Fibroblast of pulmonary artery (primary cell): ENCODE results near the gene QDPR.
"Not testable (repeated sequence)": the region's sequence is repeated elsewhere in the genome, so short reads cannot be mapped to it uniquely, and the experiment has no call there.

Experiments
- DNase-seq: peaks from one replicate; pipeline ENCODE4 v3.0.0-alpha.2; 2010; ENCODE audit warnings: low read depth
- H3K4me3 ChIP-seq: replicated peaks from 2 replicates; pipeline ENCODE4 v1.5.1; 2011; ENCODE audit warnings: low read depth, mild to moderate bottlenecking, control low read depth, low read length, moderate library complexity
- CTCF ChIP-seq: IDR thresholded peaks from 2 replicates; pipeline ENCODE4 v1.5.1; 2011; ENCODE audit warnings: mild to moderate bottlenecking, control low read depth, low read length, inconsistent platforms; ENCODE audit errors: missing control alignments

The QDPR gene

DNA sequence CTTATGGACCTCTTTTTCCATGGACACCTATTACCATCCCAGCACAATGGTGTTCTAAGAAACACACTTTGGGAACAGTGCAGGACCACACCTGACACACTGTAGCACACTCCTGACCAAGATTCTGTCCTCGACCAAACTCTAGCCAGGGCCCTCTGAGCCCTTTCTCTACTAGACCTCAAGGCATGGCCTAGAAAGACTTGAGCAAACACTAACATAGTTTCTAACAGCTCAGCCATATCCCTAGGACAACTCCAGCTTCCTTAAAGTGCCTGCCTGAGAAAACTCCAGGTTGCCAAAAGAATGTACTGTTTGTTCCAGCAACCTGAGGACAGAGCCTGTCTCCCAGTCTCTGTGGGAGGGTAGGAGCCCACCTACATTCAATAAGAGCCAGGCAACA lies 48.3 kb downstream of the QDPR start:
- DNase-seq = no peak
- no peak for TF ChIP-seq CTCF
- H3K4me3 ChIP-seq = no peak overlapping the region

DNA sequence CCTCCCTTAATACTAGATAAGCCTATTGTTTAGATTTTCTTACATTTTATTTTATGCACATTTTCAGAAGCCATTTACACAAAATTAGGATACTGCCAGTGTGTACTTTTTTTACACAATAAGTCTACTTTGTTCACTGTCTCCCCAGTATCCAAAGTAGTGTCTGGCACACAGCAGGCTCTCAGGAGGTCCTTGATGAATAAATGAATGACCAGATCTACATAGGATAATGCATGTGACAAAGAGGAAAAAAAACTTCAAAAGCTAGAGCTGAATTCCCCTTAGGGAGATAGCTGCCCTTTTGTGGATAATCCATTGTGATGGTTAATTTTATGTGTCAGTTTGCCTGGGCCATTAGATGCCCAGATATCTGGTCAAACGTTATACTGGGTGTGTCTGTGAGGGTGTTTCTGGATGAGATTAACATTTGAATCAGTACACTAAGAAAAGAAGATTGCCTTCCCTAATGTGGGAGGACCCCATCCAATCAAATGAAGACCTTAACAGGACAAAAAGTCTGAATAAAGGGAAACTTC lies 61.6 kb downstream of the QDPR start:
- no peak for TF ChIP-seq CTCF
- H3K4me3 ChIP-seq = no peak overlapping the region
- no peak for DNase-seq

- H3K4me3 ChIP-seq = no peak overlapping the region
- peak; percentile 78 for DNase-seq
- TF ChIP-seq CTCF = no peak
These were observed 63.2 kb downstream of the QDPR start for GRCh38 chr4:17448689-17449088.

- TF ChIP-seq CTCF = peak; percentile 88
- peak; percentile 88 for DNase-seq
These were observed 64.1 kb downstream of the QDPR start for GRCh38 chr4:17447675-17448298.

DNA sequence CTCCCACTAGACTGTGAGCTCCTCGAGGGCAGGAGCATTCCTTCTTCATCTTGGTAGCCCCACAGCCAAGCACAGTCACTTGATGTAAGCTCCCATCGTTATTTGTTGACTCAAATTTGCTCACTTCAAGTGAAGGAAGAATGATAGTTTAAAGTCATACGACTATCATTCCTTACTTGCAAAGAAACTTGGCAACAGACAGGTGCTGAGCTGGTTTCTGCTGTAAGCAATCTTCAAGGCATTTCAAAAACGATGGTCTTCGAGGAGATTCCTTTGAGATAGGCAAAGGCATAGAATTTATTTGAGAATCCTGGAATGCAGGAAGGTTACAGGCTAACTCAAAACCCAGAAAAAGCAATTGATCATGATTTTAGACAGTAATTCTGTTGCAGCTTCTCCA lies 64.8 kb downstream of the QDPR start:
- no peak for TF ChIP-seq CTCF
- peak; percentile 6 for DNase-seq
- no peak overlapping the region for H3K4me3 ChIP-seq

More at GRCh38 chr4:17447675-17448298, 64.1 kb downstream of the QDPR start:
- no peak overlapping the region for H3K4me3 ChIP-seq

- not testable (repeated sequence) for DNase-seq
These were observed 69.4 kb downstream of the QDPR start for GRCh38 chr4:17442477-17442876.

GRCh38 chr4:17437396-17437795 lies 74.5 kb downstream of the QDPR start:
- TF ChIP-seq CTCF = no peak
- DNase-seq = no peak

More at GRCh38 chr4:17442477-17442876, 69.4 kb downstream of the QDPR start:
- H3K4me3 ChIP-seq = not testable (repeated sequence)

More at GRCh38 chr4:17437396-17437795, 74.5 kb downstream of the QDPR start:
- no peak overlapping the region for H3K4me3 ChIP-seq
